Sigmoid colon (tissue), 7 donors: Measurements from ENCODE around the gene KYNU. TPM values are rescaled to one million over a fixed set of nuclear protein-coding genes. Genes with fewer than 3 reads are reported as not detected.
"Not testable (repeated sequence)": the region's sequence is repeated elsewhere in the genome, so short reads cannot be mapped to it uniquely, and the experiment has no call there.

Experiments used
- DNase-seq: peaks from one replicate; pipeline ENCODE4 v3.0.0-alpha.2; 2019
- H3K27ac ChIP-seq, 4 donors: fragments of 200-600 bp; sonication (generic); one replicate each; pipeline ENCODE4 v1.5.1; 2016 to 2019; ENCODE audit warnings: mild to moderate bottlenecking in 1 of 4
- H3K27me3 ChIP-seq, 3 donors: fragments of 200-600 bp; sonication (generic); one replicate each; pipeline ENCODE4 v1.5.1; 2019; ENCODE audit warnings: mild to moderate bottlenecking in 1 of 3
- H3K36me3 ChIP-seq, 4 donors: fragments of 200-600 bp; sonication (generic); one replicate each; pipeline ENCODE4 v1.5.1; 2016 to 2019
- H3K4me1 ChIP-seq, 4 donors: fragments of 200-600 bp; sonication (generic); one replicate each; pipeline ENCODE4 v1.5.1; 2017 to 2019
- H3K4me3 ChIP-seq, 4 donors: fragments of 200-600 bp; sonication (generic); one replicate each; pipeline ENCODE4 v1.5.1; 2017 to 2019; ENCODE audit warnings: mild to moderate bottlenecking in 2 of 4, moderate library complexity in 1 of 4
- H3K9me3 ChIP-seq, 4 donors: fragments of 200-600 bp in 3 of 4; sonication (generic) in 3 of 4; one replicate each; pipeline versions ENCODE4 v1.5.1 to v1.6.1; 2013 to 2019
- EP300 ChIP-seq, 4 donors: sonication (generic); formaldehyde crosslinking; IDR thresholded peaks; one replicate each; pipeline ENCODE4 v1.6.1; 2017; ENCODE audit warnings: antibody characterized with exemption in 4 of 4
- POLR2A ChIP-seq, 2 donors: fragments of 450-650 bp; IDR thresholded peaks; one replicate each; pipeline ENCODE4 v1.6.1; 2016; ENCODE audit warnings: antibody characterized with exemption in 2 of 2, mild to moderate bottlenecking in 2 of 2, moderate library complexity in 2 of 2
- POLR2AphosphoS5 ChIP-seq, 4 donors: sonication (generic); formaldehyde crosslinking; IDR thresholded peaks; one replicate each; pipeline ENCODE4 v1.6.1; 2017; ENCODE audit warnings: antibody characterized with exemption in 4 of 4
- WGBS, 2 donors: extraction: QIAGEN DNeasy Blood & Tissue Kit; methylation state at CpG; one replicate each; pipeline ENCODE4 v1.1.7; 2013; 5-methylcytosine and 5-hydroxymethylcytosine counted together
- intact Hi-C: fragments of 100-400 bp; cut with DNase I; formaldehyde crosslinking; loops from one replicate; pipeline ENCODE4 v1.15.1; 2023
- polyA plus RNA-seq, 3 donors: library from polyadenylated mRNA; stranded (reverse); fragments of 200-250 nt; gene quantifications; one replicate each; pipeline ENCODE4 v1.2.3, GENCODE V29; 2013
- total RNA-seq, 4 donors: library from RNA; depleted of rRNA; stranded (reverse); fragments of >200 nt; gene quantifications; one replicate each; pipeline ENCODE4 v1.1.0, GENCODE V29; 2016
- TF ChIP-seq, protein P1 (sequence below), 4 experiments: fragments of 450-650 bp in 3 of 4; fragments of 200-600 bp in 1 of 4; IDR thresholded peaks; one replicate each; pipeline ENCODE4 v1.5.1; 2016 to 2019; ENCODE audit warnings: antibody characterized with exemption in 4 of 4, mild to moderate bottlenecking in 3 of 4, moderate library complexity in 2 of 4
- donor health status: healthy with polysubstance abuse.
- donor health status: Bipolar disorder and iron deficiency.
- donor health status: healthy.

Gene KYNU
- total and polyA plus RNA-seq, 7 donors: 1.1 to 4.6 (median 2.2) TPM

DNA sequence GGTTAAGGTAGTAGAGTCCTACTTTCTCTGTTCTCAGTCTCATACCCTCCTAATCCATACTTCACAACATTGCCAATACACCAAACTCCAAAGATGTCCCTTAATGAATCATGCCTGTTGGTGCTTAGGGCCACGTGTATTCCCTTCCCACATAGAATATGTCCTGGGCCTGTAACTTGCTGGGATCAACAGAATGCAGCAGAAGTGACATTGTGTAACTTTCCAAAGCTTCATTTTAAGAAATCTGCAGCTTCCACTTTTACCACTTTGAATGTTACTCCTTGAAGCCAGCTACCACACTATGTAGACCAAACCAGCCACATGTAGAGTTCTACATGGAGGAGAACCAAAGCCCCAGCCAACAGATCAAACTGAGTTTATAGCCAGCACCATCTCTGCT, 193.2 kb downstream of the KYNU start:
- H3K36me3 ChIP-seq: no peaks in the 10 kb centered on the region
- DNase-seq: no peak
- no peaks in the 10 kb centered on the region for H3K27me3 ChIP-seq
- H3K9me3 ChIP-seq: peaks cover 0 to under 1% (median 0%) of the 10 kb centered on the region in 4 donors
- WGBS, 2 donors: 65 to 84% methylated on average over 1 of the region's 1 CpG
- no peak for TF ChIP-seq POLR2AphosphoS5 (IDR thresholded peaks at IDR 0.05)
- TF ChIP-seq EP300 (IDR thresholded peaks at IDR 0.05): no peak
- TF ChIP-seq, protein P1, sequence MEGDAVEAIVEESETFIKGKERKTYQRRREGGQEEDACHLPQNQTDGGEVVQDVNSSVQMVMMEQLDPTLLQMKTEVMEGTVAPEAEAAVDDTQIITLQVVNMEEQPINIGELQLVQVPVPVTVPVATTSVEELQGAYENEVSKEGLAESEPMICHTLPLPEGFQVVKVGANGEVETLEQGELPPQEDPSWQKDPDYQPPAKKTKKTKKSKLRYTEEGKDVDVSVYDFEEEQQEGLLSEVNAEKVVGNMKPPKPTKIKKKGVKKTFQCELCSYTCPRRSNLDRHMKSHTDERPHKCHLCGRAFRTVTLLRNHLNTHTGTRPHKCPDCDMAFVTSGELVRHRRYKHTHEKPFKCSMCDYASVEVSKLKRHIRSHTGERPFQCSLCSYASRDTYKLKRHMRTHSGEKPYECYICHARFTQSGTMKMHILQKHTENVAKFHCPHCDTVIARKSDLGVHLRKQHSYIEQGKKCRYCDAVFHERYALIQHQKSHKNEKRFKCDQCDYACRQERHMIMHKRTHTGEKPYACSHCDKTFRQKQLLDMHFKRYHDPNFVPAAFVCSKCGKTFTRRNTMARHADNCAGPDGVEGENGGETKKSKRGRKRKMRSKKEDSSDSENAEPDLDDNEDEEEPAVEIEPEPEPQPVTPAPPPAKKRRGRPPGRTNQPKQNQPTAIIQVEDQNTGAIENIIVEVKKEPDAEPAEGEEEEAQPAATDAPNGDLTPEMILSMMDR (IDR thresholded peaks at IDR 0.05): no peak
- no peak for TF ChIP-seq POLR2A (IDR thresholded peaks at IDR 0.05)
- intact Hi-C loops: no loop called here
- no peak overlapping the region for H3K4me3 ChIP-seq
- H3K4me1 ChIP-seq: no peaks in the 10 kb centered on the region
- no peak overlapping the region for H3K27ac ChIP-seq

DNA sequence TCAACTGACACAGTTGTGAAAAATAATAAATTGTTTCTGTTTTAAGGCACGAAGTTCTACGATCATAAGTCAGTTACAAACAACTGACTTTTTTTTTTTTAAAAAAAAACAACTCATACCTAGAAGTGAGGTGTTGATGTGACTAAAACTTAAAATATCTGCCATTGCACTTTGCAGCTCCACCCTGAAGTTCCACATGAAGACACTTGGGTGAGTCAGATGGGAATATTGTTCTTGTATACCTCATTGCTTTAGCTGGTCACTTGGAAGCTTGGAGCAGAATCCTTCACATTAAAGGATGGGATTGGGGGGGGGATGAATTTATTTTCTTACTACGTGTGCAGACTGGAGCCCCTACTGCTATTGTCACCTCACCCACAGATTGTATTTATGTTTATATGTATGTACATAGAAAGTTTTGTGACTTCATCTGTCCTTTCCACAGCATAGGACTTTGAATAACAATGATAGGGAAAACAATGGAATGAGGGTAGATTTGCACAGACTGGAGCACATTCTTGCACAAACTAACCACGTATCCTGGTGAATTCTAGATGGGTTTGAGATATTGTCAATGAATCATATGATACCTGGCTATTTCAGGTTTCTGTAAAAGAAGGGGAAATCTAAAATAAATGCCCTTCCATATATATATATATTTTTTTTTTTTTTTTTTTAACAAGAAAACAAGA, 193.9 kb downstream of the KYNU start:
- no peak for DNase-seq
- Histone ChIP-seq H3K27me3 (no peaks in the 10 kb centered on the region), H3K9me3 (peaks cover 0 to 3% (median 0%) of the 10 kb centered on the region in 4 donors), H3K4me3 (no peak overlapping the region), H3K36me3 (no peaks in the 10 kb centered on the region), H3K27ac (no peak overlapping the region), H3K4me1 (no peaks in the 10 kb centered on the region)
- intact Hi-C loops: no loop called here
- TF ChIP-seq POLR2A (IDR thresholded peaks at IDR 0.05) (no peak), POLR2AphosphoS5 (IDR thresholded peaks at IDR 0.05) (no peak), EP300 (IDR thresholded peaks at IDR 0.05) (no peak)
- TF ChIP-seq, protein P1 (IDR thresholded peaks at IDR 0.05): no peak
- 73 to 89% methylated on average over 4 of the region's 4 CpGs for WGBS, 2 donors

DNA sequence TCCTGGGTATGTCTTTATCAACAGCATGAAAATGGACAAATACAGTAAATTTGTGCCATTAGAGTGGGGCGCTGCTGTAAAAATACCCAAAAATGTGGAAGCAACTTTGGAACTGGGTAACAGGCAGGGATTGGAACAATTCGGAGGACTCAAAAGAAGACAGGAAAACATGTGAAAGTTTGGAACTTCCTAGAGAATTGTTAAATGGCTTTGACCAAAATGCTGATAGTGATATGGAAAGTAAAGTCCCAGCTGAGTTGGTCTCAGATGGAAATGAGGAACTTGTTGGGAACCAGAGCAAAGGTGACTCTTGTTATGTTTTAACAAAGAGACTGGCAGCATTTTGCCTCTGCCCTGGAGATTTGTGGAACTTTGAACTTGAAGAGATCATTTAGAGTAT, 197.4 kb downstream of the KYNU start:
- H3K27me3 ChIP-seq, H3K9me3 ChIP-seq, H3K4me3 ChIP-seq, DNase-seq, H3K36me3 ChIP-seq, H3K4me1 ChIP-seq, intact Hi-C loops, H3K27ac ChIP-seq: not testable (repeated sequence)
- WGBS, 2 donors: 90 to 93% methylated on average over 2 of the region's 2 CpGs

DNA sequence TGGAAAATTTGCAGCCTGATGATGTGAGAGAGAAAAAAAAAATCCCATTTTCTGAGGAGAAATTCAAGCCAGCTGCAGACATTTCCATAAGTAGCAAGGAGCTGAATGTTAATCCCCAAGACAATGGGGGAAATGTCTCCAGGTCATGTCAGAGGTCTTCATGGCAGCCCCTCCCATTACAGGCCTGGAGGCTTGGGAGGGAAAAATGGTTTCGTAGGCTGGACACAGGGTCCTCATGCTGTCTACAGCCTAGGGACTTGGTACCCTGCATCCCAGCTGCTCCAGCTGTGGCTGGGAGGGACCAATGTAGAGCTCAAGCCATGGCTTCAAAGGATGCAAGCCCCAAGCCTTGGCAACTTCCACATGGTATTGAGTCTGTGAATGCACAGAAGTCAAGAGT, 198.2 kb downstream of the KYNU start:
- no peaks in the 10 kb centered on the region for H3K27me3 ChIP-seq
- no peaks in the 10 kb centered on the region for H3K36me3 ChIP-seq
- no peak for DNase-seq
- WGBS, 2 donors: 89 to 97% methylated on average over 1 of the region's 1 CpG
- H3K4me3 ChIP-seq: no peak overlapping the region
- intact Hi-C loops: no loop called here
- H3K9me3 ChIP-seq: peaks cover 0 to 3% (median 0%) of the 10 kb centered on the region in 4 donors
- no peaks in the 10 kb centered on the region for H3K4me1 ChIP-seq
- TF ChIP-seq POLR2AphosphoS5 (IDR thresholded peaks at IDR 0.05) (no peak), EP300 (IDR thresholded peaks at IDR 0.05) (no peak), POLR2A (IDR thresholded peaks at IDR 0.05) (no peak)
- TF ChIP-seq, protein P1 (IDR thresholded peaks at IDR 0.05): no peak
- H3K27ac ChIP-seq: no peak overlapping the region

DNA sequence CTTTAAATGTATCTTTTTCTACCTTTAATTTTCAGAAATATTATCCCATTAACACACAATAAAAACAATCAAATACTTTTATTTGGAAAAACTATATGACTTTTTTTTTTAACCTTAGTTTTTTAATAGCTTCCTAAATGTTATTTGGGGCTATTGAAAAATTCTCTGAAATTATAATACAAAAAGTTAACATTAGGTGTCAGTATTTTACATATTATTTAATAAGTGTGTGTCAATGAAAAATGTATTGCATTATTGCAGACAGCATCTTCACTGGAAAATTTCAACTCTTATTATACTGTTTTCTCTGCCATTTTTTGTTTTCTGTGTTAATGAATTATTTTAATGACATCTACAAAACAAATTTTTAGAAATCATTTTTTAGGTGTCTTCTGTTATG, 200.6 kb downstream of the KYNU start:
- intact Hi-C loops: no loop called here
- Histone ChIP-seq H3K27ac (no peak overlapping the region), H3K36me3 (no peaks in the 10 kb centered on the region), H3K9me3 (peaks cover 0 to 3% (median 0%) of the 10 kb centered on the region in 4 donors), H3K4me1 (no peaks in the 10 kb centered on the region), H3K4me3 (no peak overlapping the region), H3K27me3 (no peaks in the 10 kb centered on the region)
- TF ChIP-seq EP300 (IDR thresholded peaks at IDR 0.05): no peak
- no peak for TF ChIP-seq POLR2AphosphoS5 (IDR thresholded peaks at IDR 0.05)
- TF ChIP-seq, protein P1 (IDR thresholded peaks at IDR 0.05): no peak
- no peak for TF ChIP-seq POLR2A (IDR thresholded peaks at IDR 0.05)
- no peak for DNase-seq
